GM18508 (cell line): ENCODE data around the gene GRID2.

Experiments used
- ATAC-seq: cut with Tn5 transposase; IDR thresholded peaks from one replicate; pipeline ENCODE4 v1.9.1; 2021; ENCODE audit warnings: moderate number of reproducible peaks; ENCODE audit not compliant: insufficient read depth, unreplicated experiment

Gene GRID2

DNA sequence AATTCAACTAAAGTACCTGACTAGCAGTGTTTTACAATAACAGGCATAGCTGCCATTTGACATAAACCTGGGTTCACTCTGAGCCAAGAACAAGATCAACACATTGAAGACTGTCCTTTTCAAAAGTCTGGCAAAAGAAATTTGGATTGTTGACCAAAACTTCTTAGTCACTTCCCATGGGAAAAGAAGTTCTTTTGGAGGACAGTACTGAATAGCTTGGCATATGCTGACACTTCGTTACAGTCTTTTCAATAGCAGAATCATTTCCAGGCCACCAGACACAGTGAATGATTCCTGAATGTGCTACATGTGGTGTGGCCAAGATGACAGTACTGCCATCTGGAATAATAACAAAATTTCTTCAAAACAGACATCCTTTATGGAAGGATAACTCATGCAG lies 560.3 kb downstream of the GRID2 start:
- ATAC-seq: no peak

DNA sequence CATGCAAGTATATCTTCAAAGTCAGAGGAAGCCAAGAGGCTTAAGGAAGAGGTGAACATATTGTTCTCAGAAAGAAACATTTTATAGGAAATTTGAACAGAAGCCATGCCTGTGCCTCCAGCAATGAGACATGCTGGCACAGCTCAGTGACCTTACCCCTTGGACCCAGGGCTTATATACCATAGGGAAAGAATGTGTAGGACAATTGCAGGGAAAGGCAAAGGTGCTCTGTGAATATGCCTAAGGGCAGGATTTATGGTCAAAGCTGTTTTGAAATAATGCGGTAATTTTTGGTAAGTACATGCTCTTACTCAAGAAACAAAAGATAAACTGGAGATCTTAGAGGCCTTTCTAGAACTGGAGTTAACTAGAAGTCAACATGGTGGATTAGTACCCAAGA lies 568.8 kb downstream of the GRID2 start:
- no peak for ATAC-seq

DNA sequence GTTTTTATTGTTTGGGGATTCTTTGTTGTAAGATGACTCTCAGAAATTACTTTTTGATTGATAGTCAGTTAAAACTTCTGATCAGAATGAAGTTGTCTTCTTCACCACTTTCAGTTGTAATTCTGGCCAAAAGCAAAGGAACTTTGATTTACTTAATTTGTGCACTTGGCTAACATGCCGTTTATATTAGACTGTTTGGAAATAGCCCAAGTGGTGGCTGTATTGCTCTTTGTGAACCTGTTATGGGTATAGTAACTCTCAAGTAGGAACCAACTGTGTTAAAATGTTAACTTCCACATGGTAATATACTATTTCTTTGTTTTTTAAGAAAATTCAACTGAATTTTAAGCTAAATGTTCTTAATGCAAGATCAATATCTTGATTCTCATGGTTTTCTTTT lies 581.9 kb downstream of the GRID2 start:
- no peak for ATAC-seq

- no peak for ATAC-seq
Measured at GRCh38 chr4:92952426-92952825, 648.7 kb downstream of the GRID2 start.

- ATAC-seq: no peak
Measured at GRCh38 chr4:92952897-92953296, 649.1 kb downstream of the GRID2 start.

DNA sequence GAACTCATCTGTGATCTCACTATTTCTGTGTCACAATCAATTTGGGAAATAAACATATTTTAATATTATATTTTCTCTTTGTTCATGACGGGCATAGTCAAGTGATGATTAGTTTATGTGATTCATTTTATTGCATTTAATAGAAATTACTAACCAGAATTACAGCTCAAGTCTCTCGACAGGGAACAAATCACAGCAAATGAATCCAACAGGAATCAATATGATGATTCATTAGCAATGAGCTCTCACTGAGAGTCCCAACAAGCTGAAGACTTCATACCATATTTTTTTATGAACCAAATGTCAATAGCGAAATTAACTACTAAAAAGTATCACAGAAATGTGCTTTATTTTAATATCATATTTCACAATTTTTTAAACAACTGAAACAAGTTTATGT lies 649.7 kb downstream of the GRID2 start:
- no peak for ATAC-seq

- ATAC-seq: no peak
Measured at GRCh38 chr4:92961881-92962280, 658.1 kb downstream of the GRID2 start.

DNA sequence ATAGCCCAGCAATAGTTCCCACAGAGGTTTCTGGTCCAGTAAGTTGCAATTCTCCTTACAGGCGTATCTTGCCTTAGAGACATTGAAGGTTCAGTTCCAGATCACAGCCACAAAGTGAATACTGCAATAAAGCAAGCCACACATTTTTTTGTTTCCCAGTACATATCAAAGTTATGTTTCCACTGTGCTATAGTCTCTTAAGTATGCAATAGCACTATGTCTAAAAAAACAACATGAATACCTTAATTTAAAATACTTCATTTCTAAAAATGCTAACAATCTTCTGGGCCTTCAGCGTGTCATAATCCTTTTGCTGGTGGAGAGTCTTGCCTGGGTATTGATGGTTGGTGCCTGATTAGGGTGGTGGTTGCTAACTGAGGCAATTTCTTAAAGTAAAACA lies 659.1 kb downstream of the GRID2 start:
- ATAC-seq: no peak

DNA sequence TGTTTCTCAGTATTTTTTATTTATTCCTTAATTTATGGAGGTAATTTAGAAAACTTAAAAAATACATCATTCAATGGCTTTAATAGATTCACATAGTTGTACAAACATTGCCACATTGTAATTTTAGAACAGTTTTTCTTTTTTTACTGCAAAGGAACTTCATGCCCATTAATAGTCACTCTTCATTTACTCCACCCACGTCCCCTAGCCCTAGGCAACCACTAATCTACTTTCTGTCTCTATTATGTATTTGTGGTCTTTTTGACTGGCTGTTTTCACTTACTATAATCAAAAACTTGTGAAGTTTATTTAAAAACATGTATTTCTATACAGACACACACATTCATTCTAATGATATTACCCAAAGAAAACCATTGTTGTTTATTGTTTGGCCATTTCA lies 664.8 kb downstream of the GRID2 start:
- ATAC-seq: no peak

DNA sequence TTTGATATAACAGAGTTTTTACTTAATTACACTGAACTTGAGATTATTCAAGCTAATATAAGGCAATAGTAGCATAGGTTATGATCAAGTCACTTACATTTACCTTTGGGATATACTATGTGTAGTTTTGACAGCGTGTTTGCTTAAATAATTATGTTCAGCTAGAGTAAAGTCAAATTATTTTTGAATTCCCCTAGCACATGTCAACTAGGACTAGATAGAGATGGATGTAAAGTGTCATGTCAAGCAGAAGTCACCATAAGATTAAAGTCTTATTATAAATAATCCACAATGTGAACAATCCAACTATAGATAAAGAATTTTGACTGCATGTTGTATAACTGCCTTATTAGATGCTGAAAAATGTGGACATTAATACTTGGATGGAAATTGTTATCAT lies 665.2 kb downstream of the GRID2 start:
- ATAC-seq: no peak

GRCh38 chr4:92969650-92970379 lies 666.0 kb downstream of the GRID2 start:
- ATAC-seq: no peak

DNA sequence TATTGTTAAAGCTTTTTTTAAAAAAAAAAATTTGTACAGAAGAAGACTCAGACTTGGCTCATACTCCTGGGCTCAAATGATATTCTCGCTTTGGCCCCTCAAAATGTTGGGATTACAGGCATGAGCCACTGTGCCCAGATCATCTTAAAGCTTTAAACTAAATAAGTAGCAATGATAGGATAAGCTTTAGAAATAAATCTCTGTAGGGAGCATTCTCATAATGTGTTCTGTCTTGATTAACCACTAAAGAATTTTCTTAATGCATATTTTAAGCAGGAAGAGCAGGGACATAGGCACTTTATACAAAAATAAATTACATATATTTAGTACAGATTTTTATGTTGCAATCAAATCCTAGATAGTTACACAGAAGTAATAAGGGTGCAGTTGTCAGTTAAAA lies 667.2 kb downstream of the GRID2 start:
- ATAC-seq: no peak

- ATAC-seq: no peak
Measured at GRCh38 chr4:92988301-92988700, 684.5 kb downstream of the GRID2 start.

DNA sequence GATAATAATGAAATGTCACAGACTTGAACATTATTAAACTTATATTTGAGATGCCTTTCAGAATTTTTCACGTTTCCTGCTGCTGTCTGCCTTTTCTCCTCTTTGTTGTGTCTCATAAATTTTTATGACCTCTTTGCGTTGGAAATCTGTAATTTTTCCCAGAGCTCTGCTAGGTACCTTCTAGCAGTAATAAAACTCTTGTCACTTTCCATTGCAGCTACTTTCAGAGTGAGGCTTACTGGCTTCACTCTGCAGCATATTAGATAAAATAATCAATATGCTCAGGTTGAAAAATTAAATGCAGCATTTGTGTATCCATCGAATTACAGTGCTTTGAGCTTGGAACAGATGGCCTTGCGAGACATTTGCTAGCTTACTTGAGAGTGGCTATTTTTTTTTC lies 689.0 kb downstream of the GRID2 start:
- ATAC-seq: no peak

GRCh38 chr4:92994727-92995126 lies 691.0 kb downstream of the GRID2 start:
- ATAC-seq: no peak

DNA sequence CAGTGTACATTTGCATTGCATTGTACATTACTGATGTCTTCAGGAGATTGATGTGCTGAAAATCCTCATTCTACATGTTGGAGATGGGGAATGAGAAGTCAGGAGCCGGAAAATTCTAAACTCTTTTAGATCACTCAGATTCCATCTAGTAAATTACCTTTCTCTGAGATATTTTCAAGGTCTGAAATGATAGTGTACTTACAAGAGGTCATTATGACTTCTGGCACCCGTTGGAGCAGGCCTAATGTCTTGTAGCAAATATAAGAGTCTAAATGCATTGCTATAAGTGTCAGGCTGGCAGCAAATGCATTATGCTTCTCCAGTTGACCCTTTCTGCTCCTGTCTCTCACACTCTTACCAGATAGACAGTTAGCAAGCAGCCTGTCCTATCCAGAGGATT lies 692.8 kb downstream of the GRID2 start:
- no peak for ATAC-seq

DNA sequence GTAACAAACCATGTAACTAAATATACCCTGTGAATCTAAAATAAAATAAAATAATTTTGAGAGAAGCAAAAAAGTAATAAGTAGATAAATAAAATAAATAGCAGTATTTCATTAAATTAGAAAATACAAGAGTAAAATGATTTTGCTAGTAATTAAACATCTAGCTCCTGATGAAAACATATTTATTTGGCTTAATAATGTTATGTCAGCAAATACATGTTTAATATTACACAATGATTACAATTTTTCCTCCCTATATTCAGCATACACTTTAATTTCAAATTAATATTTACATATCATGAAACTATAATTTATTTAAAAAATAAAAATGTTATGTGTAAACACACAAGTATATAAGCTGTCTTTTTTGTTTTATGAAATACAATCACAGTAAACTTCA lies 697.1 kb downstream of the GRID2 start:
- ATAC-seq: no peak

DNA sequence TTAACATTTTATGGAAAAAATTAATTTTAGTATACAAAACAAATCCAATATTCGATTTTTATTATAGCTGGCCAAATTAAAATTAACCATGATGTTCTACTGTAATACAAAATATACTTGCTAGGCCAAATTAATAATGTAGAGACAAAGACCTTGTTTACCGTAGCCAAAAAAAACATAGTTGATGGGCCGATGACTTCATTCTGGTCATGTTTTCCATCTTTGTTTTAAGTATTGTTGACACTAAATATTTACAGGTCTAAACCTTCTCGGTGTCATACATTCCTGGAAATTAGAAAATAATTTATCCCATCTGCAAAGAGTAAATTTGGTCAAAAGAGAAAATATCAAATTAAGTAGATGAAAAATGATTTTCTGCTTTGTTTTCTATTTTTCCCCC lies 698.5 kb downstream of the GRID2 start:
- ATAC-seq: no peak

- ATAC-seq: no peak
Measured at GRCh38 chr4:93016350-93016749, 712.6 kb downstream of the GRID2 start.

DNA sequence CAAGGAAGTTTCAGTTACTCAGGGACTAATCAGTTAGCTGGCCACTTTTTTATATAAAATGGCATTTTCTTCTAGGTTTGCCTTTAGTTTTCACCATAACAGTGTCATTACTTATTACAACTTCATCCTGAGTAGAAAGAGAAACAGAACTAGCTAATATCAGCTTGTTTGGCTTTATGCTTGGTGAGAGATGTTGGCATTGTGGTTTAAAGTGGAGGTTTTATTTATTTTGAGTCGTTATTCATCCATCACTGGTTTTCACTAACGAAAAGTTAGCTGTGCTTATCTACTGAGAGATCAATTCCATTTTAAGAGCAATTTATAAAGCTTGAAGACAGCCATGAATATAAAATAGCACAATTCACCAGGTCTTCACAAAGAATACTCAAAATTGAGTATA lies 714.5 kb downstream of the GRID2 start:
- ATAC-seq: no peak

DNA sequence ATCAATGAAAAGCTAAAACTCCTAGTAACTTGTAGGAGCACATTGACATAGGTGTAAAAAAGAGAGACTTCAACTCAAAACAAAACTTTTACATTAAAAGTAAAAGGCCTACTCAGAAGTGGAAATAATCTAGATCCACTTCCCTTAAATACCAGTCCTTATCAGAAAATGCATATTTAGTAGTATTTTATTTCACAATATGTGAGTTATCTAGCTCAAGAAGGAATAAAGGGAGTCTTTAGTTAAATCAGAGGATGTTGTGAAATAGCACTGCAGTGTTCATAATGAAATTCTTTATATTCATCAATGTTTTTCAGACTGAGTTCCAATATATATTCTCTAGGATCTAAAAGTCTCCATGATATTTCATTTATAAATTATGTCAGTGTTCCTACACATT lies 715.0 kb downstream of the GRID2 start:
- no peak for ATAC-seq

GRCh38 chr4:93029769-93030168 lies 726.0 kb downstream of the GRID2 start:
- no peak for ATAC-seq

DNA sequence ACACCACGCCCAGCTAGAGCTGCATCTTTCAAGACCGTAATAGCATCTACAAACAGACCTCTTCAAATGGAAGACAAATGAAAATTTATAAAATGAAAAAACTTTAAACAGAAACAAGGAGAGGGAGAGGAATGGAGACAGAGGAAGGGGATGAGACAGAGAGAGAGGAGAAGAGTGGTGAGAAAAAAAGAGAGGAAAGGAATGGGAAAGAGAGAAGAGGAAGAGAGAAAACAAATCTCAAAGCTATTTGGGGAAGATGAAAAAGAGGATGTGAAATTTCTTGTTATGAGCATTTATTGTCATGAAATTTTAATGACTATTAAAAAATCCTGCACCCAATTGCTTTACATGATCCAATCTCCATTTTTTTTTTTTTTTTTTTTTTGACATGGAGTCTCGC lies 726.9 kb downstream of the GRID2 start:
- ATAC-seq: no peak
